Astrocyte (in vitro differentiated cells and primary cell): ENCODE data around the gene HEATR1. TPM values are rescaled to one million over a fixed set of nuclear protein-coding genes. Genes with fewer than 3 reads are reported as not detected.

Source experiments
- DNase-seq: peaks from one replicate; pipeline ENCODE4 v3.0.0-alpha.2; 2010; ENCODE audit warnings: low read depth
- FAIRE-seq: peaks from 2 replicates; lab custom pipeline; 2011; peaks lifted over from hg19 to GRCh38; lab: Jason Lieb, UNC
- H2AFZ ChIP-seq: 2 replicates; pipeline ENCODE4 v1.6.0; 2012; ENCODE audit warnings: low read depth, low read length, inconsistent platforms
- H3K27ac ChIP-seq: 2 replicates; pipeline ENCODE4 v1.5.1; 2011; ENCODE audit warnings: low read depth, low read length, inconsistent platforms
- H3K27me3 ChIP-seq: 2 replicates; pipeline ENCODE4 v1.6.0; 2011; ENCODE audit warnings: low read length, inconsistent platforms; ENCODE audit not compliant: insufficient read depth
- H3K36me3 ChIP-seq: 2 replicates; pipeline ENCODE4 v1.5.1; 2011; ENCODE audit warnings: low read length, inconsistent platforms; ENCODE audit not compliant: insufficient read depth
- H3K4me1 ChIP-seq: 2 replicates; pipeline ENCODE4 v1.5.1; 2011; ENCODE audit warnings: low read length, inconsistent platforms; ENCODE audit not compliant: insufficient read depth
- H3K4me2 ChIP-seq: 2 replicates; pipeline ENCODE4 v1.6.0; 2012; ENCODE audit warnings: low read length, inconsistent platforms
- H3K4me3 ChIP-seq: 2 replicates; pipeline ENCODE4 v1.5.1; 2011; ENCODE audit warnings: low read depth, mild to moderate bottlenecking, low read length, inconsistent platforms; ENCODE audit not compliant: insufficient read depth
- H3K79me2 ChIP-seq: 2 replicates; pipeline ENCODE4 v1.6.0; 2012; ENCODE audit warnings: mild to moderate bottlenecking, low read length, inconsistent platforms; ENCODE audit not compliant: insufficient read depth
- H3K9ac ChIP-seq: 2 replicates; pipeline ENCODE4 v1.6.0; 2012; ENCODE audit warnings: mild to moderate bottlenecking, low read length, inconsistent platforms
- H3K9me3 ChIP-seq: 2 replicates; pipeline ENCODE4 v1.5.1; 2012; ENCODE audit warnings: low read depth, mild to moderate bottlenecking, low read length, inconsistent platforms; ENCODE audit not compliant: insufficient read depth
- H4K20me1 ChIP-seq: 2 replicates; pipeline ENCODE4 v1.6.0; 2012; ENCODE audit warnings: low read length, inconsistent platforms; ENCODE audit not compliant: insufficient read depth
- H3K27ac Mint-ChIP-seq: one replicate; pipeline ENCODE4 v1.8.0; 2021; ENCODE audit warnings: mild to moderate bottlenecking, mixed read lengths; ENCODE audit not compliant: unreplicated experiment
- H3K27me3 Mint-ChIP-seq: one replicate; pipeline ENCODE4 v1.8.0; 2021; ENCODE audit warnings: low read depth, mixed read lengths; ENCODE audit not compliant: unreplicated experiment
- H3K36me3 Mint-ChIP-seq: one replicate; pipeline ENCODE4 v1.8.0; 2021; ENCODE audit warnings: low read depth, mixed read lengths; ENCODE audit not compliant: unreplicated experiment
- H3K4me1 Mint-ChIP-seq: one replicate; pipeline ENCODE4 v1.8.0; 2021; ENCODE audit warnings: low read depth, mixed read lengths; ENCODE audit not compliant: unreplicated experiment
- H3K4me3 Mint-ChIP-seq: one replicate; pipeline ENCODE4 v1.8.0; 2021; ENCODE audit warnings: mild to moderate bottlenecking, moderate library complexity, mixed read lengths; ENCODE audit not compliant: unreplicated experiment
- H3K9me3 Mint-ChIP-seq: one replicate; pipeline ENCODE4 v1.8.0; 2021; ENCODE audit warnings: mild to moderate bottlenecking, mixed read lengths; ENCODE audit not compliant: unreplicated experiment
- EZH2 ChIP-seq: IDR thresholded peaks from 2 replicates; pipeline ENCODE4 v1.6.1; 2012; ENCODE audit warnings: mild to moderate bottlenecking, low read length, inconsistent platforms; ENCODE audit not compliant: insufficient read depth
- total RNA-seq: library from RNA; stranded (reverse); gene quantifications from 2 replicates; pipeline ENCODE4 v1.2.1, GENCODE V29; 2021
- TF ChIP-seq, protein P1 (sequence below): IDR thresholded peaks from 2 replicates; pipeline ENCODE4 v1.5.1; 2011; ENCODE audit warnings: low read depth, mild to moderate bottlenecking, inconsistent platforms, low read length, moderate library complexity; ENCODE audit not compliant: insufficient read depth

The HEATR1 gene
- total RNA-seq, 1 donor from 2014 or later, result 43.3 TPM

DNA sequence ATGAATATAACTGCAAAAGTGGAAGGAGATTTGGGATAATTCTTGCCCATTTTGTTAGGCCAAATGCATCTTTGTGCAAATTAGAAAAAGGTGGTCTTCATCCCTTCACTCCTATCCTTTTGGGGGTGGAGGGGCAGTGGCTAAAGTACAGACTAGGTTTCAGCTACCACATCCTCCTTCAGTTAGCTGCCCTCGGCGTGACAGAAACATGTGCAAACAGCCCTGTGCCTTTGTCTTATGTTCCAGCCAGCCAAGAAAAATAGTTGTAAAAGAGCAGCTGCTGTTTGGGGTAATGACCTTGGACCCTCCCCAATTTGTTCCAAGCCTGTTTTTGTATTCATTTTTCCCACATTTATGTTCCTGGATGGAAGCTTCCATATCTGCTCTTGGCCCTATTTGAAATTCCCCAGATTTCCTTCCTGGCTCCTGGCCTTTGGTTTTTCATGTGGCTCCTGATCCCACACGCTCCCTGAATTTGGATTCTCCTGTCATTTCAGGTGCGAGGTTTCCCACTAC, 88.8 kb downstream of the HEATR1 start:
- Histone ChIP-seq H3K4me1 (peaks cover 11% of the 10 kb centered on the region), H3K4me3 (no peak overlapping the region), H3K9ac (no peak overlapping the region), H3K79me2 (no peaks in the 10 kb centered on the region), H2AFZ (no peak overlapping the region), H3K4me2 (no peak overlapping the region), H4K20me1 (no peaks in the 10 kb centered on the region), H3K27me3 (no peaks in the 10 kb centered on the region), H3K9me3 (no peaks in the 10 kb centered on the region), H3K27ac (no peak overlapping the region), H3K36me3 (no peaks in the 10 kb centered on the region)
- FAIRE-seq, result no peak
- peaks cover 10% of the 10 kb centered on the region for H3K4me1 Mint-ChIP-seq
- TF ChIP-seq, protein P1, sequence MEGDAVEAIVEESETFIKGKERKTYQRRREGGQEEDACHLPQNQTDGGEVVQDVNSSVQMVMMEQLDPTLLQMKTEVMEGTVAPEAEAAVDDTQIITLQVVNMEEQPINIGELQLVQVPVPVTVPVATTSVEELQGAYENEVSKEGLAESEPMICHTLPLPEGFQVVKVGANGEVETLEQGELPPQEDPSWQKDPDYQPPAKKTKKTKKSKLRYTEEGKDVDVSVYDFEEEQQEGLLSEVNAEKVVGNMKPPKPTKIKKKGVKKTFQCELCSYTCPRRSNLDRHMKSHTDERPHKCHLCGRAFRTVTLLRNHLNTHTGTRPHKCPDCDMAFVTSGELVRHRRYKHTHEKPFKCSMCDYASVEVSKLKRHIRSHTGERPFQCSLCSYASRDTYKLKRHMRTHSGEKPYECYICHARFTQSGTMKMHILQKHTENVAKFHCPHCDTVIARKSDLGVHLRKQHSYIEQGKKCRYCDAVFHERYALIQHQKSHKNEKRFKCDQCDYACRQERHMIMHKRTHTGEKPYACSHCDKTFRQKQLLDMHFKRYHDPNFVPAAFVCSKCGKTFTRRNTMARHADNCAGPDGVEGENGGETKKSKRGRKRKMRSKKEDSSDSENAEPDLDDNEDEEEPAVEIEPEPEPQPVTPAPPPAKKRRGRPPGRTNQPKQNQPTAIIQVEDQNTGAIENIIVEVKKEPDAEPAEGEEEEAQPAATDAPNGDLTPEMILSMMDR, result no peak
- no peak for TF ChIP-seq EZH2
- H3K27ac Mint-ChIP-seq, result no peak overlapping the region
- H3K9me3 Mint-ChIP-seq, result no peaks in the 10 kb centered on the region
- no peak for DNase-seq
- H3K36me3 Mint-ChIP-seq, result no peaks in the 10 kb centered on the region
- no peaks in the 10 kb centered on the region for H3K27me3 Mint-ChIP-seq
- H3K4me3 Mint-ChIP-seq, result no peak overlapping the region

DNA sequence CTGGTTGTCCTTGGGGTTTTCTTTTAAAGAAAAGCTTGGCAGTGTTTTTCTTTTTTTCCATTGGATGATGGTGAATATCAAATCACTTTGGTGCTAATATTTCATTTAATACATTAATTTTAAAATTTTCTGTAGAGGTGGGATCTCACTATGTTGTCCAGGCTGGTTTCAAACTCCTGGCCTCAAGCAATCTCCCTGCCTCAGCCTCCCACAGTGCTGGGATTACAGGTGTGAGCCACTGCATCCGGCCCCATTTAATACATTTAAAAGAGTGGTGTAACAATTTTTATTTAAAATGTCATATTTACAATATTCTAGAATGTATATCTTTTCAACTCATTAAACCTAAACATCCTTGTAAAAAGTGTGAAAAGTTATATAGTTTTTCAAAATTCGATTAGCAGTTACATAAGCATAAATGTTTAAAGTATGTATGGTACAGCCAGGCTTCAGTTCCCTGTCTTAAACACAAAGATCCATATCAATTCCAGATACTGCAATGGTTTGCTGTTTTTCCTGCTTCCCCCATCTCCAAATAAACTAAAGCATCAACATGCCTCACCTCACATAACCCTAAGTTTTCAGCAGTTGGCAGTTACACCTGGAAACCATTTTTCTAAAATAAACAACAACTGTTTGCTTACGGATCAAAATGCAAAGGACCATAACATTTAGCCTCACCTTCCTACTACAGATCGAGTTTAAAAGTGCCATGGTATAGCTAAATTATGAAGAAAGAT, 89.4 kb downstream of the HEATR1 start:
- Histone ChIP-seq H3K79me2 (no peaks in the 10 kb centered on the region), H3K36me3 (no peaks in the 10 kb centered on the region), H3K9ac (no peak overlapping the region), H3K4me3 (no peak overlapping the region), H3K4me2 (no peak overlapping the region), H3K4me1 (peaks cover 11% of the 10 kb centered on the region), H2AFZ (no peak overlapping the region), H4K20me1 (no peaks in the 10 kb centered on the region), H3K27ac (no peak overlapping the region), H3K27me3 (no peaks in the 10 kb centered on the region), H3K9me3 (no peaks in the 10 kb centered on the region)
- peaks cover 8% of the 10 kb centered on the region for H3K4me1 Mint-ChIP-seq
- H3K27me3 Mint-ChIP-seq, result no peaks in the 10 kb centered on the region
- H3K9me3 Mint-ChIP-seq, result no peaks in the 10 kb centered on the region
- H3K4me3 Mint-ChIP-seq, result no peak overlapping the region
- H3K27ac Mint-ChIP-seq, result no peak overlapping the region
- no peaks in the 10 kb centered on the region for H3K36me3 Mint-ChIP-seq
- TF ChIP-seq, protein P1, result no peak
- no peak for TF ChIP-seq EZH2
- no peak for DNase-seq
- no peak for FAIRE-seq
